DOHH2 (cell line): ENCODE measurements around the gene MARS1.
"Not testable (repeated sequence)": the region's sequence is repeated elsewhere in the genome, so short reads cannot be mapped to it uniquely, and the experiment has no call there.

Experiments
- H3F3A ChIP-seq: fragments of 200-600 bp; sonication (generic), shearing (Covaris generic); 2 replicates; pipeline ENCODE4 v1.6.0; 2016; ENCODE audit warnings: antibody characterized with exemption, mild to moderate bottlenecking; ENCODE audit not compliant: control insufficient read depth, insufficient read depth
- H3K27ac ChIP-seq: fragments of 200-600 bp; sonication (generic); 2 replicates; pipeline ENCODE4 v1.5.1; 2014; ENCODE audit warnings: low read depth, mild to moderate bottlenecking, low read length, moderate library complexity
- H3K27me3 ChIP-seq: fragments of 200-600 bp; sonication (generic); 2 replicates; pipeline ENCODE4 v1.6.1; 2014; ENCODE audit warnings: mild to moderate bottlenecking, low read length, mixed read lengths; ENCODE audit not compliant: control insufficient read depth
- H3K36me3 ChIP-seq: fragments of 200-600 bp; sonication (generic); 2 replicates; pipeline ENCODE4 v1.6.1; 2014; ENCODE audit warnings: mild to moderate bottlenecking, low read length, moderate library complexity, mixed read lengths; ENCODE audit not compliant: control insufficient read depth
- H3K4me1 ChIP-seq: fragments of 200-600 bp; sonication (generic); 2 replicates; pipeline ENCODE4 v1.6.1; 2014; ENCODE audit warnings: mild to moderate bottlenecking, low read length, mixed read lengths; ENCODE audit not compliant: control insufficient read depth
- H3K4me2 ChIP-seq: fragments of 200-600 bp; sonication (generic); 2 replicates; pipeline ENCODE4 v1.6.0; 2014; ENCODE audit warnings: mild to moderate bottlenecking, low read length, moderate library complexity
- H3K4me3 ChIP-seq: fragments of 200-600 bp; sonication (generic); 2 replicates; pipeline ENCODE4 v1.5.1; 2014; ENCODE audit warnings: mild to moderate bottlenecking, low read length, mixed read lengths
- H3K79me2 ChIP-seq: fragments of 200-600 bp; sonication (generic); 2 replicates; pipeline ENCODE4 v1.6.1; 2014; ENCODE audit warnings: mild to moderate bottlenecking, low read length, mixed read lengths; ENCODE audit not compliant: control insufficient read depth
- H3K9me2 ChIP-seq: fragments of 200-600 bp; sonication (generic); replicated peaks from 2 replicates; pipeline ENCODE4 v1.6.1; 2014; ENCODE audit warnings: mild to moderate bottlenecking, low read length, mixed read lengths; ENCODE audit not compliant: control insufficient read depth
- H3K9me3 ChIP-seq: fragments of 200-600 bp; sonication (generic); 2 replicates; pipeline ENCODE4 v1.6.1; 2014; ENCODE audit warnings: antibody characterized with exemption, low read length, mixed read lengths; ENCODE audit not compliant: control insufficient read depth, insufficient read depth
- H4K20me1 ChIP-seq: fragments of 200-600 bp; sonication (generic); 2 replicates; pipeline ENCODE4 v1.6.0; 2014; ENCODE audit warnings: low read depth, mild to moderate bottlenecking, antibody characterized with exemption, low read length, moderate library complexity; ENCODE audit not compliant: control insufficient read depth, insufficient read depth
- CTCF ChIP-seq: fragments of 200-600 bp; sonication (generic); IDR thresholded peaks from one replicate; pipeline ENCODE4 v1.5.1; 2014; ENCODE audit warnings: antibody characterized with exemption, mild to moderate bottlenecking, low read depth, low read length; ENCODE audit not compliant: poor library complexity, severe bottlenecking
- EZH2phosphoT487 ChIP-seq: fragments of 200-600 bp; sonication (generic); IDR thresholded peaks from 2 replicates; pipeline ENCODE4 v1.6.1; 2017; ENCODE audit warnings: borderline replicate concordance, mild to moderate bottlenecking, antibody characterized with exemption, low read length, moderate library complexity, mixed read lengths

MARS1 gene

GRCh38 chr12:57554453-57554852, 66.6 kb downstream of the MARS1 start:
- H4K20me1 ChIP-seq, result no peaks in the 10 kb centered on the region
- no peaks in the 10 kb centered on the region for H3K36me3 ChIP-seq
- H3K4me2 ChIP-seq, result no peak overlapping the region
- H3F3A ChIP-seq, result no peaks in the 10 kb centered on the region
- H3K27me3 ChIP-seq, result peaks cover 24% of the 10 kb centered on the region
- no peak overlapping the region for H3K27ac ChIP-seq
- no peak for TF ChIP-seq EZH2phosphoT487
- TF ChIP-seq CTCF, result no peak
- H3K4me3 ChIP-seq, result no peak overlapping the region
- no peaks in the 10 kb centered on the region for H3K9me2 ChIP-seq
- no peaks in the 10 kb centered on the region for H3K79me2 ChIP-seq
- no peaks in the 10 kb centered on the region for H3K9me3 ChIP-seq
- peaks cover 8% of the 10 kb centered on the region for H3K4me1 ChIP-seq

GRCh38 chr12:57554897-57555296, 67.0 kb downstream of the MARS1 start:
- Histone ChIP-seq H3K79me2 (no peaks in the 10 kb centered on the region), H4K20me1 (no peaks in the 10 kb centered on the region), H3K27me3 (peaks cover 24% of the 10 kb centered on the region), H3K9me3 (no peaks in the 10 kb centered on the region), H3K4me2 (no peak overlapping the region), H3F3A (no peaks in the 10 kb centered on the region), H3K36me3 (no peaks in the 10 kb centered on the region), H3K4me1 (peaks cover 3% of the 10 kb centered on the region), H3K4me3 (no peak overlapping the region), H3K9me2 (no peaks in the 10 kb centered on the region), H3K27ac (no peak overlapping the region)
- TF ChIP-seq EZH2phosphoT487 (no peak), CTCF (no peak)

GRCh38 chr12:57558864-57559263, 71.0 kb downstream of the MARS1 start:
- H3K27me3 ChIP-seq, result peaks cover 20% of the 10 kb centered on the region
- no peaks in the 10 kb centered on the region for H3F3A ChIP-seq
- no peaks in the 10 kb centered on the region for H3K4me1 ChIP-seq
- H3K27ac ChIP-seq, result no peak overlapping the region
- no peak overlapping the region for H3K4me2 ChIP-seq
- TF ChIP-seq CTCF (no peak), EZH2phosphoT487 (no peak)
- H3K9me2 ChIP-seq, result no peaks in the 10 kb centered on the region
- no peak overlapping the region for H3K4me3 ChIP-seq
- no peaks in the 10 kb centered on the region for H3K36me3 ChIP-seq
- H4K20me1 ChIP-seq, result no peaks in the 10 kb centered on the region
- no peaks in the 10 kb centered on the region for H3K9me3 ChIP-seq
- no peaks in the 10 kb centered on the region for H3K79me2 ChIP-seq

- no peaks in the 10 kb centered on the region for H3K9me3 ChIP-seq
- H3K79me2 ChIP-seq, result no peaks in the 10 kb centered on the region
- peaks cover 21% of the 10 kb centered on the region for H3K27me3 ChIP-seq
- no peaks in the 10 kb centered on the region for H3K9me2 ChIP-seq
- TF ChIP-seq EZH2phosphoT487 (no peak), CTCF (no peak)
- H3K4me2 ChIP-seq, result no peak overlapping the region
- no peaks in the 10 kb centered on the region for H3F3A ChIP-seq
- no peaks in the 10 kb centered on the region for H3K36me3 ChIP-seq
- no peak overlapping the region for H3K4me3 ChIP-seq
- H4K20me1 ChIP-seq, result no peaks in the 10 kb centered on the region
- no peaks in the 10 kb centered on the region for H3K4me1 ChIP-seq
- H3K27ac ChIP-seq, result no peak overlapping the region
Measured at GRCh38 chr12:57560516-57560915, 72.6 kb downstream of the MARS1 start.

GRCh38 chr12:57561117-57561516, 73.2 kb downstream of the MARS1 start:
- H3F3A ChIP-seq, H3K9me2 ChIP-seq, H3K36me3 ChIP-seq, H3K9me3 ChIP-seq, H3K4me3 ChIP-seq, H4K20me1 ChIP-seq, H3K27ac ChIP-seq, H3K4me1 ChIP-seq, H3K4me2 ChIP-seq, H3K79me2 ChIP-seq: not testable (repeated sequence)
- H3K27me3 ChIP-seq, result peaks cover 21% of the 10 kb centered on the region
